Parathyroid adenoma (tissue), 2 donors: ENCODE measurements around the gene GLYR1.

Experiments
- H2AFZ ChIP-seq: fragments of 300-600 bp; sonication (generic); one replicate; pipeline ENCODE4 v1.7.0; 2017; ENCODE audit warnings: antibody characterized with exemption, mild to moderate bottlenecking
- H3K27ac ChIP-seq: fragments of 300-600 bp; sonication (generic); one replicate; pipeline ENCODE4 v1.7.0; 2017
- H3K27me3 ChIP-seq: fragments of 300-600 bp; sonication (generic); one replicate; pipeline ENCODE4 v1.7.0; 2017; ENCODE audit warnings: low read length; ENCODE audit not compliant: control insufficient read depth, insufficient read depth
- H3K36me3 ChIP-seq: fragments of 300-600 bp; sonication (generic); one replicate; pipeline ENCODE4 v1.7.0; 2017; ENCODE audit warnings: low read length; ENCODE audit not compliant: control insufficient read depth, insufficient read depth
- H3K4me1 ChIP-seq: fragments of 300-600 bp; sonication (generic); one replicate; pipeline ENCODE4 v1.7.0; 2017; ENCODE audit warnings: control low read depth
- H3K4me2 ChIP-seq: fragments of 300-600 bp; sonication (generic); one replicate; pipeline ENCODE4 v1.7.0; 2017; ENCODE audit warnings: low read length
- H3K4me3 ChIP-seq: fragments of 300-600 bp; sonication (generic); one replicate; pipeline ENCODE4 v1.7.0; 2017; ENCODE audit warnings: low read depth, low read length
- H3K79me2 ChIP-seq: fragments of 300-600 bp; sonication (generic); one replicate; pipeline ENCODE4 v1.7.0; 2017; ENCODE audit warnings: control low read depth
- H3K9ac ChIP-seq: fragments of 300-600 bp; sonication (generic); one replicate; pipeline ENCODE4 v1.7.0; 2017; ENCODE audit warnings: mild to moderate bottlenecking
- H3K9me3 ChIP-seq: fragments of 300-600 bp; sonication (generic); one replicate; pipeline ENCODE4 v1.7.0; 2017; ENCODE audit warnings: low read length; ENCODE audit not compliant: control insufficient read depth
- CTCF ChIP-seq: fragments of 300-600 bp; sonication (generic); IDR thresholded peaks from one replicate; pipeline ENCODE4 v1.7.0; 2017; ENCODE audit warnings: antibody characterized with exemption, mild to moderate bottlenecking
- donor health status: primary hyperparathyroidism.

The GLYR1 gene

GRCh38 chr16:4890686-4891085 is 43.6 kb upstream of the GLYR1 start:
- Histone ChIP-seq H3K4me3 (no peak overlapping the region), H3K36me3 (no peaks in the 10 kb centered on the region), H3K9ac (no peak overlapping the region), H3K4me2 (no peak overlapping the region), H3K79me2 (no peaks in the 10 kb centered on the region), H3K27me3 (no peaks in the 10 kb centered on the region), H3K27ac (no peak overlapping the region), H3K4me1 (no peaks in the 10 kb centered on the region), H2AFZ (no peak overlapping the region), H3K9me3 (no peaks in the 10 kb centered on the region)
- no peak for TF ChIP-seq CTCF

- H3K9me3 ChIP-seq: no peaks in the 10 kb centered on the region
- H2AFZ ChIP-seq: no peak overlapping the region
- no peak for TF ChIP-seq CTCF
- H3K4me2 ChIP-seq: no peak overlapping the region
- H3K4me3 ChIP-seq: no peak overlapping the region
- H3K9ac ChIP-seq: no peak overlapping the region
- H3K79me2 ChIP-seq: no peaks in the 10 kb centered on the region
- no peaks in the 10 kb centered on the region for H3K36me3 ChIP-seq
- H3K27ac ChIP-seq: no peak overlapping the region
- no peaks in the 10 kb centered on the region for H3K27me3 ChIP-seq
- H3K4me1 ChIP-seq: no peaks in the 10 kb centered on the region
These were observed 42.9 kb upstream of the GLYR1 start for GRCh38 chr16:4890026-4890425.

- no peak overlapping the region for H3K9ac ChIP-seq
- no peak overlapping the region for H2AFZ ChIP-seq
- no peaks in the 10 kb centered on the region for H3K4me1 ChIP-seq
- no peak for TF ChIP-seq CTCF
- H3K27ac ChIP-seq: no peak overlapping the region
- H3K4me3 ChIP-seq: no peak overlapping the region
- no peaks in the 10 kb centered on the region for H3K27me3 ChIP-seq
- no peaks in the 10 kb centered on the region for H3K79me2 ChIP-seq
- no peaks in the 10 kb centered on the region for H3K36me3 ChIP-seq
- H3K4me2 ChIP-seq: no peak overlapping the region
- no peaks in the 10 kb centered on the region for H3K9me3 ChIP-seq
These were observed 41.5 kb upstream of the GLYR1 start for GRCh38 chr16:4888428-4889135.

- Histone ChIP-seq H3K4me3 (no peak overlapping the region), H3K27me3 (no peaks in the 10 kb centered on the region), H3K4me2 (no peak overlapping the region), H3K9me3 (no peaks in the 10 kb centered on the region), H3K79me2 (no peaks in the 10 kb centered on the region), H3K36me3 (no peaks in the 10 kb centered on the region), H3K9ac (no peak overlapping the region), H3K4me1 (peaks cover 8% of the 10 kb centered on the region), H3K27ac (no peak overlapping the region), H2AFZ (no peak overlapping the region)
- TF ChIP-seq CTCF: no peak
These were observed 39.1 kb upstream of the GLYR1 start for GRCh38 chr16:4886151-4886550.
